Sigmoid colon (tissue), 4 donors: ENCODE results near the gene PIK3R4.

Experiments used
- POLR2AphosphoS5 ChIP-seq, 4 donors: sonication (generic); formaldehyde crosslinking; IDR thresholded peaks; one replicate each; pipeline ENCODE4 v1.6.1; 2017; ENCODE audit warnings: antibody characterized with exemption in 4 of 4
- TF ChIP-seq, protein P1 (sequence below), 4 experiments: fragments of 450-650 bp in 3 of 4; fragments of 200-600 bp in 1 of 4; IDR thresholded peaks; one replicate each; pipeline ENCODE4 v1.5.1; 2016 to 2019; ENCODE audit warnings: antibody characterized with exemption in 4 of 4, mild to moderate bottlenecking in 3 of 4, moderate library complexity in 2 of 4

DNA sequence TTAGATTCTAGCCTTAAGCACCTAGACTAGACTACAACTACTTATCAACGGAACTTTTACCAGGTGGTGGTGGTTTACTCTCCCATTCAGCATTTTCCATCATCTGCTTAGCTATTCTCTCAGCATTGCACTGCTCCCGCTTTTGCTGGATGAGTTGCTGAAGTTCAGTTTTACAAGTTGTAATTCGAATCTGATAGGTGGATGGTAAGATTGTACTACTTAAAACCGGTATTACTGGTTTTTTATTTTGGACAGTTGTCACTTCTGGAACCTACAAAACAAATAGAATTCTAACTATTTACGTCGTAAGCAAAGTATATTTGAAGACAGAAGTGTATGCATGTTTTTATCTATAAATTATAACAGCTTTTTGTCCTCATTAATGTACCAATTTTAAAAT is 41.1 kb downstream of the PIK3R4 start:
- no peak for TF ChIP-seq POLR2AphosphoS5 (IDR thresholded peaks at IDR 0.05)
- TF ChIP-seq, protein P1, sequence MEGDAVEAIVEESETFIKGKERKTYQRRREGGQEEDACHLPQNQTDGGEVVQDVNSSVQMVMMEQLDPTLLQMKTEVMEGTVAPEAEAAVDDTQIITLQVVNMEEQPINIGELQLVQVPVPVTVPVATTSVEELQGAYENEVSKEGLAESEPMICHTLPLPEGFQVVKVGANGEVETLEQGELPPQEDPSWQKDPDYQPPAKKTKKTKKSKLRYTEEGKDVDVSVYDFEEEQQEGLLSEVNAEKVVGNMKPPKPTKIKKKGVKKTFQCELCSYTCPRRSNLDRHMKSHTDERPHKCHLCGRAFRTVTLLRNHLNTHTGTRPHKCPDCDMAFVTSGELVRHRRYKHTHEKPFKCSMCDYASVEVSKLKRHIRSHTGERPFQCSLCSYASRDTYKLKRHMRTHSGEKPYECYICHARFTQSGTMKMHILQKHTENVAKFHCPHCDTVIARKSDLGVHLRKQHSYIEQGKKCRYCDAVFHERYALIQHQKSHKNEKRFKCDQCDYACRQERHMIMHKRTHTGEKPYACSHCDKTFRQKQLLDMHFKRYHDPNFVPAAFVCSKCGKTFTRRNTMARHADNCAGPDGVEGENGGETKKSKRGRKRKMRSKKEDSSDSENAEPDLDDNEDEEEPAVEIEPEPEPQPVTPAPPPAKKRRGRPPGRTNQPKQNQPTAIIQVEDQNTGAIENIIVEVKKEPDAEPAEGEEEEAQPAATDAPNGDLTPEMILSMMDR (IDR thresholded peaks at IDR 0.05) = no peak
